Glomerular endothelial cell (primary cell): ENCODE measurements around the gene ACIN1. TPM values are rescaled to one million over a fixed set of nuclear protein-coding genes. Genes with fewer than 3 reads are reported as not detected.
A peak's percentile ranks its signal among the peaks of the same experiment; 100 is the strongest.

ENCODE experiments used
- DNase-seq: peaks from one replicate; pipeline ENCODE4 v3.0.0-alpha.2; 2011; ENCODE audit warnings: low read depth, low spot score; ENCODE audit errors: extremely low read depth
- total RNA-seq: library from RNA; depleted of rRNA; stranded (reverse); fragments of >200 nt; gene quantifications from 2 replicates; pipeline ENCODE4 v1.2.3, GENCODE V29; 2015

The ACIN1 gene
- total RNA-seq, 1 donor from 2014 or later = 142 TPM

- DNase-seq = peak; percentile 87
Measured at GRCh38 chr14:23062002-23062401, 32.9 kb downstream of the ACIN1 start.

GRCh38 chr14:23060536-23061260 lies 34.2 kb downstream of the ACIN1 start:
- DNase-seq = no peak

GRCh38 chr14:23058654-23059504 lies 36.1 kb downstream of the ACIN1 start:
- no peak for DNase-seq

GRCh38 chr14:23057757-23058653 lies 36.9 kb downstream of the ACIN1 start:
- no peak for DNase-seq

- no peak for DNase-seq
Measured at GRCh38 chr14:23056956-23057756, 37.8 kb downstream of the ACIN1 start, which contains the start of gene CDH24. TSS of gene CDH24 (minus strand) at chr14:23057520. CDS start at chr14:23055733, 1,787 bp downstream.

GRCh38 chr14:23056145-23056955 lies 38.6 kb downstream of the ACIN1 start:
- no peak for DNase-seq

- no peak for DNase-seq
Measured at GRCh38 chr14:23055621-23056144, 39.3 kb downstream of the ACIN1 start.

- DNase-seq = no peak
Measured at GRCh38 chr14:23055147-23055550, 39.8 kb downstream of the ACIN1 start.

GRCh38 chr14:23054000-23054811 lies 40.7 kb downstream of the ACIN1 start:
- no peak for DNase-seq

- DNase-seq = no peak
Measured at GRCh38 chr14:23053426-23053825, 41.5 kb downstream of the ACIN1 start.

- DNase-seq = no peak
Measured at GRCh38 chr14:23052671-23053070, 42.3 kb downstream of the ACIN1 start.

GRCh38 chr14:23052182-23052623 lies 42.7 kb downstream of the ACIN1 start:
- no peak for DNase-seq

GRCh38 chr14:23051141-23052057 lies 43.5 kb downstream of the ACIN1 start:
- DNase-seq = no peak

GRCh38 chr14:23049011-23049410 lies 45.9 kb downstream of the ACIN1 start:
- no peak for DNase-seq

GRCh38 chr14:23047751-23048693 lies 46.9 kb downstream of the ACIN1 start:
- DNase-seq = no peak
